HG02938 (cell line): ENCODE measurements around the gene MTM1.

Experiments used
- ATAC-seq: cut with Tn5 transposase; IDR thresholded peaks from one replicate; pipeline ENCODE4 v1.9.1; 2021; ENCODE audit warnings: mild to moderate bottlenecking, moderate library complexity; ENCODE audit not compliant: unreplicated experiment

Gene MTM1

DNA sequence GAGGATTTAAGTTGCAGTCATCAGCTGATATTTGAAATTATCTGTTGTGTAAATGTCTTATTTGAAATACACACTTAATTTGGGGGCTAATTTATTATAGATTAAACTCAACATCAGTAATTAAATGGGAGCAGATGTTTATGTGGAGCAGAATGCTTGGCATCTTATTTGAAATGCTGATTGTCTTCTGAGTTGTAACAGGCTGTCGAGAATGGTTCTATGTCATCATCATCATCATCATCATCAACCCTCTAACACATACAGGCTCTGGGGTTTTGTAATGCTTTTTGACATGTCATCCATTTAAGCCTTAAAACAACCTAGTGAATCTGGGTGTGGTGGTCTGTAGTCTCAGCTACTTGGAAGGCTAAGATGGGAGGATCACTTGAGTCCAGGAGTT lies 133.0 kb downstream of the MTM1 start:
- ATAC-seq = no peak

DNA sequence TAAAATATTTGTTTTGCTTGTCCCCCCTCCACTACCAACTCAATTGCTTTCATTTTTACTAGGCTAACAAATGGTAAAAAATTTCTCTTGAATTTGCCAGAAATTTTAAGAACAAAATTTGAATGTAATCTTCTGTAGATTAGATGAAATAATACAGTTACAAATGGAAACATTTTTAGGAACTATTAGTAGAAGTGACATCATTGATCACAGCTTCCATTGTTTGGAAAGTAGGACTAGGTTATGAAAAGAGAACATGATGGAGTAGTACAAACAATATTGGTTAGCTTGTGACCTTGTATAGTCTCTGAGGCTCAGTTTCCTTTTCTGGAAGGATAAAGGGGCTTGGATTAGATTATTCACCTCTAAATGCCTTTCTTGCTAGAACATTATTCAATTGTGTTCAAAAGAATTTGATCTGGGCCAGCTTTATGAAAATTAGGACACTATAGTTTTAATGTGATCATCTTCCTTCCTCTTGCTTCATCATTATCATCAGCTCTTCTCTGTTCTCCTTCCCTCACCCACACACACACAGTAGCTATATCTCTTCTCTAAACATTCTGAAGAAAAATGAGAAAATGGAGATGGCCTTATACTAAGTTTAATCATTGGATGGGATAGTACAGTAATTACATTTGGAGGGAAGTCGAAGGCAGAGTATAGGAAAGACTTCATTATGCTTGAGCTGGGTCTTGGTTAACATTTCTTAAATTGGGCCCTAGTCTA lies 134.7 kb downstream of the MTM1 start:
- ATAC-seq = no peak

DNA sequence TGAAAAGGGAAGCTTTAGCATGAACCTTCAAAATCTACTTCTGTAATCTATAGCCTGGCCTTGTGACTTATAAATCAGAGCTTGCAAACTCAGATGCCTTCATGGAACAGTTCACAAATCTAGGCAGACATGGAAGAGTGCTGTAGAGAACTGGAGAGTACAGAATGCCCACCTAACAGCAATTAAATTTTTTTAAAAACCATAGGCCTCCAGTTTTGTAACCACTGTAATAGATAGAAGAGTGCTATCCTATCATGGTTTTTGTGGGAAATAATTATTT lies 135.2 kb downstream of the MTM1 start:
- no peak for ATAC-seq

DNA sequence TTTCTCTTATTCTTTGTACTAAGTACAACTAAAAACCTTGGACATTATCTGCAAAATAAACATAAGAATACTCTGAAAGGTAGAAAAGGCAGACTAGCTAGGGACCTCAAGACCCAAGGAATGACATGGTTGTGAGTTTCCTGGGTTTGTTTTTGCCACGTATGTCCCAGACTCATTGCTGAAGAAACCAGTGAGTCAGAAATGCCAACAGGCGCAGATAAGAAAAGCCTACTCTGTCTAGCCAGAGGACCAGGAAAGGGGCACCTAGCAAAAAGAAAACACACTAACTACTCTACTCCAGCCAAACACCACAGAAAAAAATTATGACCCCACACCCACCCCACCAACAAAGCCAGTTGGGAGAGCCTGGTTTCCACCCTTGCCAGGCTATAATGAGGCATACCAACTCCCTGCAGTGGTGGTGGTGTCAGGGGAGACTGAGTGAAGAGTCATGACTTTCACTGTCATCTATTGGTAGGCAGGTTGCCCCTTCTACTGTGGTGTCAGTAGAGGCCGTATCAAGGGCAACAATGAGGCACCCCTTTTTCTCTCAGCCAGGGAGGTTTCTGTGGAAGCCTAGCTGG lies 135.7 kb downstream of the MTM1 start:
- ATAC-seq = no peak

DNA sequence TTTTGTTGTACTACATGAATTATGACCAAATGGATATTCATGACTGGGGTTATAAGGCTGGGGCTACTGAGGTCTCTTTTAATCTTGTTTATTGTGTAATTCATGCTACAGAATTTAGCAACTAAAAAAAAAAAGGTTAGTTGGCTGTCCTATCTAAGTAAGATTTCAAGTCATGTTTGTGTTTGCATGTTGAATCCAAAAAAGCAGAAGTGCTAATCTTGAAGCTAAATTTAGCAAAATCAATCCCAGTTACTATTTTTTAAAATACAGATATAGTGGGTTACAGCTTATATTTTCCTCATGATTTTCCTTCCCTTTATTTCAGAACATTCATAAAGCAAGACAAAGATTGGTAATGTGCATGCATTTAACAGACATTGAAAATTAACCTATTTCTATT lies 144.2 kb downstream of the MTM1 start:
- no peak for ATAC-seq

DNA sequence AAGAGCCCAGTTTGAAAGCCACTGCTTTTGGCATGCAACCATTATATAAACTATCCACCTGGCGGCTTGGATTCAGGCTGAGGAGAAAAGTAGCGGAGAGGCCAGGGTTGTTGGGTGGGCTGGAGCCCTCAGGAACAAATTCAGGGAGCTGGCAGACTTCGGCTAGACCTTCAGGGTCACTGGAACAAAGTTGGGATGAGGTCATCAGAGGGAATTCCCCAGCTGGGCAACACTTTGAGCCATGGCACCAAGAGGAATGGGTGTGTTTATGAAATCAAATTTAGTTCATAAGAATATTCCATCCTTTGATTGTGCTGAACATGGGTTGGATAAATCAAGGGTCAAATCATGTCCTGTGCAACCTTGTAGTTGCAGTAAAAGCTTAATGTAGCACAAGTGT lies 146.8 kb downstream of the MTM1 start:
- ATAC-seq = no peak

DNA sequence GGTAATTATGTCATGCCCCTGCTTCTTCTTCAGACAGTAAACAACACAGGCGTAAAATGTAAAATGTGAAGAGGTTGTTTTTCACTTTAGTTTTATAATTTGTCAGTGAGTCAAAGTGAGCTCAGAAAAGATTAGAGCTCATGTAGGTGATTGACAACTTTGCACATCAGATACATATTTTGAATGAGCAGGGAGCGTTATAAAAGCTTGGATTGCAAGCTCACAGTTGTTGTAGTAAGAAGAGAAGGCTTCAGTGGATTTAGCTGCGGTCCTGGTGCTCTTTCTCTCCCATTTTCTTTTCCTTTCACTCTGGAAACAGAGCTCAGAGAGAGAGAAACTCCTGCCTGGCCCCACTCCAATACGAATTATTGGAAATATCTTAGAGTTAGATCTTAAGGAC lies 151.2 kb downstream of the MTM1 start:
- no peak for ATAC-seq
